Mucosa of gallbladder (tissue), 1 donor: Measurements from ENCODE around the gene PDZD8. TPM values are rescaled to one million over a fixed set of nuclear protein-coding genes. Genes with fewer than 3 reads are reported as not detected.
A peak's percentile ranks its signal among the peaks of the same experiment; 100 is the strongest.

ENCODE experiments used
- DNase-seq: peaks from one replicate; pipeline ENCODE4 v3.0.0-alpha.2; 2020; ENCODE audit warnings: low spot score
- total RNA-seq: library from RNA; stranded (reverse); gene quantifications from one replicate; pipeline ENCODE4 v1.2.1, GENCODE V29; 2021
- donor health status: DM: no; HTN: no; CAD: no.

PDZD8 gene
- total RNA-seq, 1 donor from 2014 or later = 97.1 TPM

- DNase-seq = peak; percentile 89
Observed at GRCh38 chr10:117391436-117392205, 16.4 kb upstream of the PDZD8 start.

GRCh38 chr10:117390420-117390819 lies 15.2 kb upstream of the PDZD8 start:
- no peak for DNase-seq

DNA sequence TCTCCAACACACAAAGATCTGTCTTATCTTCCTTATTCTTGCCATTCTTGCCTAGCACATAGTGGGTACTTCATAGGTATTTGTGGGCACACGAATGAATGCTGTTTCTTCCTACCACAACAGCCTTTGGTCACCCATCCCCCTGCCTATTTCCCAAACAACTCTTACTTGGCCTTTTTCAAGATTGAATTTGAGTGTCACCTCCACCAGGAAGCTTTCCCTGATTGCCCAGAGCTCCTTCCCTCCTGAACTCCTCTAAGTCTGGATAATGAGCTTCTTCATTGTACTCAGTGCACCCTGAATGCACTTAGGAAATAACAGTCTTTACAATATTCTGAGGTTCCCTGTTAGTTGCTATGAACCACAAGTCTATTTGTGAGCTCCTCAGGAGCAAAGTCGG lies 11.6 kb upstream of the PDZD8 start:
- DNase-seq = no peak

- DNase-seq = no peak
Observed at GRCh38 chr10:117382861-117383260, 7.6 kb upstream of the PDZD8 start.

DNA sequence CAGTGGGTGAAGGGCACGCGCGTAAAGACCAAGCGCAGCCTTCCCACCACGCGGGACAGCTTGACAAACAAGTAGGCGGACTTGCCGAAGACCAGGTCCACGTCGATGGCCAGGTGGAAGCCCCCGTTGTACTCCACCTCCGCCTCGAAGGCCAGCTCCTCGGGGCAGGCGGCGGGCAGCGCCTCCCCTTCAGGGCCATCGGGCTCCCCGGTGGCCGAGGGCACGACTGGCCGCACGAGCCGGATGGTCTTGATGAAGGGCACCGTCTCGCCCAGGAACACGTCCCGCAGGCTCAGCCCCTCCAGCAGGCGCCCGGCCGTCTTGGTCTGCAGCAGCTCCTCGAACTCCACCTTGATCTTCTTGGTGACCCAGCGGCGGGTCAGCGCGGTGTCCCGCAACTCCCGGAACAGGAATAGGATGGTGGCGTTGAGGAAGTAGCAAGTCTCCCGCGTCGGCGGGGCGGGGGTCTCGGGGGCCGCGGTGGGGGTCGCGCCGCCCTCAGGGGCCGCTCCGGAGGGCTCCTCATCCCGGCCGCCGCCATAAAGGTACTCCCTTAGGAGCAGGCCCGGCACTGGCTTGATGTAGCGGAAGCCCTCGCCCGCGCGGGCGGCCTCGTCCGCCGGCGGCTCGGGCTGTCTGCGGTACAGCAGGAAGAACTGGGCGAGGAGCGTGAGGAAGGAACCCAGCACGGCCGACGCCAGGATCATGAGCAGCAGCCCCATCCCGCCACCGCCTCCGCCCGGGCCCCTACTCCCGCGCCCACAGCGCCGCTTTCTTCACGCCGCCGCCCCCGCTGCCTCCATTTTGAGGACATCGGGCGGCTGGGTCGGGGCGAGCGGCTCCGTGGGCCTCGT lies 507 bp downstream of the PDZD8 start:
- peak; percentile 20 for DNase-seq

DNA sequence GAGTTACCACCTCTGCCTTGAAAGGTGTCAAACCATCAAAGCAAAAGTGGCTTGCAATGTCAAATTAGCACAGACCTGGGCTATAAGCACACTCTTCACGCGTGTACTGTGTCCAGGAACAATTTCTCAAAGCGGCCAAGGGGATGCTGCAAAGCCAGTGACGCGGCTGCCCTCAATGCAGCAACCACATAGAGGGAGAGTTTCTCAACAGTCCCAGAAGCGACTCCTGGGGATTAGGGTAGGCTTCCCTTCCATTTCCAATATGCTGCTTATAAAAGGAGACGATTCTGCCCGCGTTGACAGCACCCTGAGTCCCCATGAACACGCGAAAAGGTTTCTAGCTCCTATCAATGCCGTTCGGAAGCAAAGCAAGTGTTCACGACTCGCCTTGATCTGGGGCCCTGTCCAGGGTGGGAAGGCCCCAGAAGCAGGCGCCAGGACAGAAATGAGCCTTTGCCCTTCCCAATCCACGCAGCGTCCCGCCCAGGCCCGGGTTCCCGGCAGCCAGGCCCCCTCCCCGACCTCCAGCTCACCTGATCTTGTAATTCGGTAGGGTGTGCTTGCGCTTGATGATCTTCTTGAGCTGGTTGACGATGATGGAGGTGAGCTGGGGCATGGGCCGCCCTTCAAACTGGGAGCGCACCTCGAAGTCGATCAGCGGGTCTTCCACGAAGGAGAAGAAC lies 1.3 kb downstream of the PDZD8 start:
- DNase-seq = peak; percentile 43

DNA sequence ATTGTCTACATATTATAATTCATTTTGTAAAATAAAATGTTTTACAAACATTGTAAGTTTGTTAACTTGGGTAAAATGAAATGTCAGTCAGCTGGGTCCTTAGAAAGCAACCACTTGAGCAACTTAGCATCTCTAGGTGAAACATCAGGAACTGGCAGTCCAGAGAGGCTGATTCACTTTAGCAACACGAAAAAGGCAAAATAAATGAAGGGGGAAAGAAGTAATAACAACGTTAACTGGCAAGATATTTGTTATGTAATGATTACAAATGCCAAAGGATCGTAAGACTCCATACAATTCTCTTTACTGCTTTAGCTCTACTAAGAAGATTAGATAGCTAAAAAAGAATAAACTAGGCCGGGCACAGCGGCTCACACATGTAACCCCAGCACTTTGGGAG lies 5.0 kb downstream of the PDZD8 start:
- no peak for DNase-seq

DNA sequence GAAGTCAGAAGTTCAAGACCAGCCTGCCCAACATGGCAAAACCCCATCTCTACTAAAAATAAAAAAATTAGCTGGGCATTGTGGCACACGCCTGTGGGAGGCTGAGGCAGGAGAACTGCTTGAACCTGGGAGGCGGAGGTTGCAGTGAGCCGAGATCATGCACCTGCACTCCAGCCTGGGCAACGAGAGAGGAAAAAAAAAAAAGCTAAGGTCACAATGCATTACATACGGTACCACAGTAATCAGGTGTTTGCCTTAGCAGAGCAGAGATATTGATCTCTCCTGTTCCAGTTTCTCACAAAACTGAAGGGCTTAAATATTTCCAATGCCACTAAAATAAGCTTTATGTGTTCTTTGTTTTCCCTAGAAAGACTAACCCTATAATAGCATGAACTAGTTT lies 7.5 kb downstream of the PDZD8 start:
- DNase-seq = no peak

- DNase-seq = no peak
Observed at GRCh38 chr10:117366741-117367140, 8.5 kb downstream of the PDZD8 start.

GRCh38 chr10:117365612-117366011 lies 9.6 kb downstream of the PDZD8 start:
- peak; percentile 78 for DNase-seq

DNA sequence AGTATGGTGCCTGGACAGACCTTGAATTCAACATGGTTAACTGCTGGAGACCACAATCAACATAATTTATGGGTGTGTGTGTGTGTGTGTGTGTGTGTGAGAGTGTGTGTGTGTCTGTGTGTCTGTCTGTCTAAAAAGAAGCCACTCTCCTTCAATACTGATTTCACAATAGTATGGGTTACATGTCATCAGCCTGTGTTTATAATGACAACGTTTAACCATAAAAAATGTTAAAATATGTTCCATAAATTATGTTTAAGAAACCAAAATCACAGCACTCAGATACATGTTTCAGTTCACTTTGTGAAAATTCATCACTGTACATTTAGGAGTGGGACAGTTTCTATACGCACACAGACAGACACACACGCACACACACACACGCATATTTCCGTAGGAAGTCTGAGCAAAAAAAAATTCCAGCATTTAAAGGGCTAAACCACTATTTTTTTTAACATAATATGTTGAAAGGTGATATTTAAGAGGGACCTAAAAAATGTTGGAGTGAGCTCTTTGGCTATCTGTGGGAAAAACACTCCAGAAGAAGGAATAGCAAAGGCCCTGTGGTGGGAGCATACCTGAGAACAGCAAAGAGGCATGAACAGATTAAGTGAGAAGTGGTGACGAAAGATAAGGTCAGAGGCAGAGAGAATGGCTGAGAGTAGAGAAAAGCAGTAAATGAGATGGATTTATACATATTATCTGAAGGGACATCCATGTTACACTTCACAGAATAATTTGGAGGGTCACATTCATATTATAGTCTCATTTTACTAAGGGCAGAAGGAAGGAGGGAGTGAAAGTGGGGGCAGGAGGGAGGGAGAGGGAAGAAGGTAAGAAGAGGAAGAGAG lies 10.9 kb downstream of the PDZD8 start:
- DNase-seq = no peak

GRCh38 chr10:117363028-117363427 lies 12.2 kb downstream of the PDZD8 start:
- no peak for DNase-seq

GRCh38 chr10:117362313-117362712 lies 12.9 kb downstream of the PDZD8 start:
- no peak for DNase-seq

DNA sequence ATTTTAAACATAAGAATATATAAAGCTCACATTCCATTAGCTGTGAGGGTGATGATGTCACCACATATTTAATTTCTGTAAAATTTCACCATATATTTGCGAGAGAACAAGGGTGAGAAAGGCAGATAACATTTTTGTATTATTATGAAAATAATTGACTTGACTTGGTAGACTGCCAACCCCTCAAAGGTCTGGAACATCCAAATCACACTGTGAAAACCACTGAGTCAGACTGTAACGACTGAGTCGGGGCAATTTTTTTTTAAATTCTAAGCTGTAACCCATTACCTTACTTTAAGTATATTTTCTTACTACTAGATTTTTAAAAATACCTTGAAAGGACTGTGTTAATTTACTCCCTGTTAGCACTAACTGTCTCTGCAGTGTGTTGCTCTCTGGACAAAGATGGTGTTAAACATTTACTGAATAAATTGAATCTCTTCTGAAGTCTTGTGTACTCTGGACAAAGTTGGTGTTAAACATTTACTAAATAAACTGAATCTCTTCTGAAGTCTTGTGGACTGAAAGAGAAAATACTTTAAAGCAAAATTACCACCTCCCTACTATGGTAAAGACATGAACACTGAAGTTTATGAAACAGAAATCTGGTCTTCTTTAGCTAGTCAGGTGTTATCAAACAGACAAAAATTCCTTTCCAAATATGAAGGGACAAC lies 14.1 kb downstream of the PDZD8 start:
- no peak for DNase-seq

GRCh38 chr10:117360016-117360415 lies 15.2 kb downstream of the PDZD8 start:
- no peak for DNase-seq

DNA sequence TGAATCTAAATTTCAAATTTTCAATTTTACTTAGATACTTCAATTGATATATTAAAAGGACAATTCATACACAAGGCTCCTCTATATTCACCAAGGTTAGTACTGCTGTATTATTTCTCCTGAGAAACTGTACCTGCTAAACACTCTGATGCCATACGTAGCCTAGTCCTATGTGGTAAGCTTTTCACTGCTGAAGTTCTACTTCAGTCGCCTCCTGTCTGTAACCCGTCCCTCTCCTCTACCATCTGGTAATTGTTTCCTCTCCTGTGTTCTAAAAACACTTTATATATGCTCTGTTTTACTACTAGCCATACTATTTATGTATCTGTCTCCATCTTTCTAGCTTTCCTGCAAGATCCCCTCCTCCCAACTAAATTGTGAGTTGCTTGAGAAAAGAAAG lies 20.2 kb downstream of the PDZD8 start:
- DNase-seq = no peak

GRCh38 chr10:117353684-117354083 lies 21.6 kb downstream of the PDZD8 start:
- DNase-seq = no peak

GRCh38 chr10:117352724-117353123 lies 22.5 kb downstream of the PDZD8 start:
- no peak for DNase-seq

DNA sequence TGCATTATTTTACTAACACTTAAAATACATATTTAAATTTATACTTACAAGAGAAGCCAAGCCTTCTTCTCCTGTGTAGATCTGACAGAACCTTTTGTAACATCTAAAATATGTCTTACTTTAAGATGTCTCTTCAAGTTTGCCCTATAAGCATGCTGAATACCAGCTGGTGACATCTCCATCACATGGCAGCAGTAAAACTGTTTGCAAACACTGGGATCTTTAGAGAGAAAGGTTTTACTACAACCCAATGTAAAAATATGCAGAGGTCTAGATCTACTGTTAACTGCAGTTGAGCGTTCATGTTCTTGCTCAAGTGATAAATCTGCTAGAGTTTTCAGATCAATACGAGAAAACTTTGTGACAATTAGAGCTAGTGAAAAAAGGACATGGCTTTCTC lies 23.2 kb downstream of the PDZD8 start:
- no peak for DNase-seq

DNA sequence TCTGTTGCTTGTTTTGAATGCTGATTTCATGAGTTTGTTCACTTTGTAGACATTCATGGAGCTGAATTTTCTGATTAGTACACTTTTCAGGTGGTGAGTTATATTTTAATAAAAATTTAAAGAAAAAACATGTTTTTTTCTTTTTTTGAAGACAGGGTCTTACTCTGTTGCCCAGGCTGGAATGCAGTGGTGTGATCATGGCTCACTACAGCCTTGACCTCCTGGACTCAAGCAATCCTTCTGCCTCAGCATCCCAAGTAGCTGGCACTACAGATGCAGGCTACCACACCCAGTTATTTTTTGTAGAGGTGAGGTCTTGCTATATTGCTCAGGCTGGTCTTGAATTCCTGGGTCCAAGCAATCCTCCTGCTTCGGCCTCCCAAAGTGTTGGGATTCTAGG lies 23.7 kb downstream of the PDZD8 start:
- no peak for DNase-seq

DNA sequence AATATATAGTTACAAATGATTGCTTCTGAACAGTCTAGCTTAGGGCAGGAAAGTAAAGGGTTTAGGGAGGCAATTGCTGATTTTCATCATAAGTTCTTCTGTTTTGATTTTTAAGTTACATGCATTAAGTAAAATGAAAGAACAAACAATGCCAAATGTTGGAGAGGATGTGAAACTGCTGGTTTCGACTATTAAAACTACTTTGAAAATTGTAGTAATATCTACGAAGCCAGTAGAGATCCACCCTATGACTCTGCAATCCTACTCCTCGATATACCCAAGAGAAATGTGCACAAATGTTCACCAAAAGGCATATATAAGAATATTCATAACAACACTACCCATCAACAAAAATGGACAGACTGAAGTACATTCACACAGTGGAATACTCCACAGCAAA lies 24.3 kb downstream of the PDZD8 start:
- no peak for DNase-seq
